ENCODE data around the gene NUDT14.
A peak's percentile ranks its signal among the peaks of the same experiment; 100 is the strongest.

NUDT14 gene

GRCh38 chr14:105124823-105125222, 56.3 kb downstream of the NUDT14 start:
- H3K27ac ChIP-seq (ENCODE audit: insufficient read depth in 1 of 2, low read depth in 1 of 2, low read length in 2 of 2, poor library complexity in 1 of 2, severe bottlenecking in 2 of 2), result no peak overlapping the region
- no peaks in the 10 kb centered on the region for H3K4me1 ChIP-seq (ENCODE audit: control extremely low read depth in 1 of 4, control insufficient read depth in 4 of 4, insufficient read depth in 4 of 4, low read length in 3 of 4)
- H3K27me3 ChIP-seq (replicated peaks in 2 of 5; ENCODE audit: control insufficient read depth in 4 of 5, insufficient read depth in 5 of 5, low read length in 4 of 5), result peaks cover 0 to 12% (median 7%) of the 10 kb centered on the region in 5 experiments
- H3K36me3 ChIP-seq (ENCODE audit: control insufficient read depth in 4 of 4, insufficient read depth in 4 of 4, low read length in 3 of 4), result no peaks in the 10 kb centered on the region
- peaks cover 0 to 31% (median 16%) of the 10 kb centered on the region in 5 experiments for H3K9me3 ChIP-seq (ENCODE audit: control extremely low read depth in 1 of 5, control insufficient read depth in 4 of 5, insufficient read depth in 2 of 5, low read depth in 1 of 5, low read length in 4 of 5)
- 81% methylated on average over 3 of the region's 5 CpGs for WGBS (ENCODE audit: insufficient coverage)
- DNase-seq, result no peak
- CTCF ChIA-PET, result interaction anchor here (1.4 kb wide), 1 partner anchor 34 kb away, joined by 5 read pairs; no protein-coding TSS in a partner anchor
- POLR2A ChIA-PET, result no interaction called here
- H3K4me3 ChIP-seq (ENCODE audit: control insufficient read depth in 1 of 7, extremely low read depth in 1 of 7, insufficient read depth in 4 of 7, low read depth in 2 of 7, low read length in 6 of 7), result no peak overlapping the region

- no peaks in the 10 kb centered on the region for H3K36me3 ChIP-seq (ENCODE audit: control insufficient read depth in 4 of 4, insufficient read depth in 4 of 4, low read length in 3 of 4)
- peaks cover 0 to 12% (median 7%) of the 10 kb centered on the region in 5 experiments for H3K27me3 ChIP-seq (replicated peaks in 2 of 5; ENCODE audit: control insufficient read depth in 4 of 5, insufficient read depth in 5 of 5, low read length in 4 of 5)
- peaks cover 0 to 26% (median 16%) of the 10 kb centered on the region in 5 experiments for H3K9me3 ChIP-seq (ENCODE audit: control extremely low read depth in 1 of 5, control insufficient read depth in 4 of 5, insufficient read depth in 2 of 5, low read depth in 1 of 5, low read length in 4 of 5)
- no peak overlapping the region for H3K27ac ChIP-seq (ENCODE audit: insufficient read depth in 1 of 2, low read depth in 1 of 2, low read length in 2 of 2, poor library complexity in 1 of 2, severe bottlenecking in 2 of 2)
- peaks cover 0 to 2% (median under 1%) of the 10 kb centered on the region in 4 experiments for H3K4me1 ChIP-seq (ENCODE audit: control extremely low read depth in 1 of 4, control insufficient read depth in 4 of 4, insufficient read depth in 4 of 4, low read length in 3 of 4)
- peak in 1 of 3 donors; percentile 7 for DNase-seq
- CTCF ChIA-PET, result interaction anchor here (1.2 to 1.4 kb wide), 2 partner anchors 29 to 33 kb away, joined by 3 to 5 read pairs; no protein-coding TSS in a partner anchor
- WGBS (ENCODE audit: insufficient coverage), result 64% methylated on average over 16 of the region's 17 CpGs
- no peak overlapping the region for H3K4me3 ChIP-seq (ENCODE audit: control insufficient read depth in 1 of 7, extremely low read depth in 1 of 7, insufficient read depth in 4 of 7, low read depth in 2 of 7, low read length in 6 of 7)
- POLR2A ChIA-PET, result no interaction called here
Measured at GRCh38 chr14:105123981-105124765, 56.9 kb downstream of the NUDT14 start.

- 99% methylated on average over 4 of the region's 5 CpGs for WGBS (ENCODE audit: insufficient coverage)
- Histone ChIP-seq H3K27me3 (replicated peaks in 2 of 5; ENCODE audit: control insufficient read depth in 4 of 5, insufficient read depth in 5 of 5, low read length in 4 of 5) (peaks cover 0 to 12% (median 7%) of the 10 kb centered on the region in 5 experiments), H3K4me3 (ENCODE audit: control insufficient read depth in 1 of 7, extremely low read depth in 1 of 7, insufficient read depth in 4 of 7, low read depth in 2 of 7, low read length in 6 of 7) (no peak overlapping the region), H3K4me1 (ENCODE audit: control extremely low read depth in 1 of 4, control insufficient read depth in 4 of 4, insufficient read depth in 4 of 4, low read length in 3 of 4) (peaks cover 0 to 5% (median 2%) of the 10 kb centered on the region in 4 experiments), H3K27ac (ENCODE audit: insufficient read depth in 1 of 2, low read depth in 1 of 2, low read length in 2 of 2, poor library complexity in 1 of 2, severe bottlenecking in 2 of 2) (no peak overlapping the region), H3K36me3 (ENCODE audit: control insufficient read depth in 4 of 4, insufficient read depth in 4 of 4, low read length in 3 of 4) (no peaks in the 10 kb centered on the region), H3K9me3 (ENCODE audit: control extremely low read depth in 1 of 5, control insufficient read depth in 4 of 5, insufficient read depth in 2 of 5, low read depth in 1 of 5, low read length in 4 of 5) (peaks cover 0 to 26% (median 16%) of the 10 kb centered on the region in 5 experiments)
- ChIA-PET CTCF (interaction anchor here (0.8 to 1.2 kb wide), 2 partner anchors 28 to 41 kb away, joined by 3 read pairs; no protein-coding TSS in a partner anchor), POLR2A (no interaction called here)
- no peak for DNase-seq
Measured at GRCh38 chr14:105123064-105123665, 57.9 kb downstream of the NUDT14 start.
